Body of pancreas (tissue), 4 donors: ENCODE data around the gene COL9A3.

Source experiments
- POLR2A ChIP-seq, 3 donors: fragments of 450-650 bp; IDR thresholded peaks; one replicate each; pipeline ENCODE4 v1.6.1; 2016; ENCODE audit warnings: antibody characterized with exemption in 3 of 3, mild to moderate bottlenecking in 2 of 3
- TF ChIP-seq, protein P1 (sequence below), 7 experiments: fragments of 450-650 bp in 4 of 7; fragments of 200-600 bp in 3 of 7; sonication (generic) in 3 of 7; IDR thresholded peaks; one replicate each; pipeline ENCODE4 v1.5.1; 2016 to 2019; ENCODE audit warnings: antibody characterized with exemption in 7 of 7

DNA sequence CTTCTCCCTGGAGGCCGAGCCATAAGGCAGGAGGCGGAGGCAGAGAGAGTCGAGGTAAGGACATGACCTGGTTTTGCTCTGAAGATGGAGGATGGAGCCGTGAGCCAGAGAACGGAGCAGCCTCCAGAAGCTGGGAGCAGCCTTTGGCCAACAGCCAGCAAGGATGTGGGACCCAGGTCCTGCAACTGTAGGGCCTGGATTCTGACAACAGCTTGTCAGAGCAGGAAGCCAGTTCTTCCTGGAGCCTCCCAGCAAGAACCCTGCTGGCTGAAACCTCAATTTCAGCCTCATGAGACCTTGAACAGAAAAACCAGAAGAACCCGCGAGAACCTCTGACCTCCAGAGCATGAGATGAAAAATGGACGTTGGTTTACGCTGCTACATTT is 34.0 kb upstream of the COL9A3 start:
- TF ChIP-seq, protein P1, sequence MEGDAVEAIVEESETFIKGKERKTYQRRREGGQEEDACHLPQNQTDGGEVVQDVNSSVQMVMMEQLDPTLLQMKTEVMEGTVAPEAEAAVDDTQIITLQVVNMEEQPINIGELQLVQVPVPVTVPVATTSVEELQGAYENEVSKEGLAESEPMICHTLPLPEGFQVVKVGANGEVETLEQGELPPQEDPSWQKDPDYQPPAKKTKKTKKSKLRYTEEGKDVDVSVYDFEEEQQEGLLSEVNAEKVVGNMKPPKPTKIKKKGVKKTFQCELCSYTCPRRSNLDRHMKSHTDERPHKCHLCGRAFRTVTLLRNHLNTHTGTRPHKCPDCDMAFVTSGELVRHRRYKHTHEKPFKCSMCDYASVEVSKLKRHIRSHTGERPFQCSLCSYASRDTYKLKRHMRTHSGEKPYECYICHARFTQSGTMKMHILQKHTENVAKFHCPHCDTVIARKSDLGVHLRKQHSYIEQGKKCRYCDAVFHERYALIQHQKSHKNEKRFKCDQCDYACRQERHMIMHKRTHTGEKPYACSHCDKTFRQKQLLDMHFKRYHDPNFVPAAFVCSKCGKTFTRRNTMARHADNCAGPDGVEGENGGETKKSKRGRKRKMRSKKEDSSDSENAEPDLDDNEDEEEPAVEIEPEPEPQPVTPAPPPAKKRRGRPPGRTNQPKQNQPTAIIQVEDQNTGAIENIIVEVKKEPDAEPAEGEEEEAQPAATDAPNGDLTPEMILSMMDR (IDR thresholded peaks at IDR 0.05): no peak
- TF ChIP-seq POLR2A (IDR thresholded peaks at IDR 0.05): no peak
